HG03060 (cell line): ENCODE data around the gene FAM13C.
"Not testable (repeated sequence)": the region's sequence is repeated elsewhere in the genome, so short reads cannot be mapped to it uniquely, and the experiment has no call there.

Experiments used
- ATAC-seq: cut with Tn5 transposase; IDR thresholded peaks from one replicate; pipeline ENCODE4 v1.9.1; 2021; ENCODE audit warnings: low read depth, moderate number of reproducible peaks; ENCODE audit not compliant: unreplicated experiment

The FAM13C gene

GRCh38 chr10:59242057-59242456, 120.3 kb downstream of the FAM13C start:
- ATAC-seq: no peak

GRCh38 chr10:59240582-59241183, 121.7 kb downstream of the FAM13C start:
- ATAC-seq: no peak

- ATAC-seq: not testable (repeated sequence)
Observed at GRCh38 chr10:59239108-59239507, 123.2 kb downstream of the FAM13C start.

GRCh38 chr10:59237775-59238174, 124.6 kb downstream of the FAM13C start:
- ATAC-seq: no peak

GRCh38 chr10:59236064-59236697, 126.2 kb downstream of the FAM13C start:
- ATAC-seq: no peak

GRCh38 chr10:59234816-59235429, 127.4 kb downstream of the FAM13C start:
- ATAC-seq: no peak

- ATAC-seq: no peak
Observed at GRCh38 chr10:59234194-59234593, 128.2 kb downstream of the FAM13C start.

- ATAC-seq: no peak
Observed at GRCh38 chr10:59229441-59229840, 132.9 kb downstream of the FAM13C start.

- ATAC-seq: no peak
Observed at GRCh38 chr10:59227136-59227673, 135.1 kb downstream of the FAM13C start.

- no peak for ATAC-seq
Observed at GRCh38 chr10:59225211-59225610, 137.1 kb downstream of the FAM13C start.

GRCh38 chr10:59223597-59223996, 138.8 kb downstream of the FAM13C start:
- ATAC-seq: not testable (repeated sequence)

GRCh38 chr10:59222788-59223187, 139.6 kb downstream of the FAM13C start:
- ATAC-seq: no peak

- no peak for ATAC-seq
Observed at GRCh38 chr10:59216178-59216869, 146.0 kb downstream of the FAM13C start.

GRCh38 chr10:59214160-59214559, 148.2 kb downstream of the FAM13C start:
- no peak for ATAC-seq

GRCh38 chr10:59212301-59212798, 150.0 kb downstream of the FAM13C start:
- ATAC-seq: no peak

GRCh38 chr10:59206204-59206720, 156.1 kb downstream of the FAM13C start:
- no peak for ATAC-seq
